ENCODE measurements around the gene TCEAL4.
"Not testable (repeated sequence)": the region's sequence is repeated elsewhere in the genome, so short reads cannot be mapped to it uniquely, and the experiment has no call there.

The TCEAL4 gene

DNA sequence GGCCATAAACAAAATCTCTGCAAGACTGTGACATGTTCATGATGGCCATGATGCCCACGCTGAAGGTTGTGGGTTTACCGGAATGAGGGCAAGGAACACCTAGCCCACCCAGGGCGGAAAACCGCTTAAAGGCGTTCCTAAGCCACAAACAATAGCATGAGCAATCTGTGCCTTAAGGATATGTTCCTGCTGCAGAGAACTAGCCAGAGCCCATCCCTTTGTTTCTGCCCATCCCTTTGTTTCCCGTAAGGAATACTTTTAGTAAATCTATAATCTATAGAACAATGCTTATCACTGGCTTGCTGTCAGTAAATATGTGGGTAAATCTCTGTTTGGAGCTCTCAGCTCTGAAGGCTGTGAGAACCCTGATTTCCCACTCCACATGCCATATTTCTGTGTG lies 9.9 kb downstream of the TCEAL4 start:
- not testable (repeated sequence) for DNase-seq

DNA sequence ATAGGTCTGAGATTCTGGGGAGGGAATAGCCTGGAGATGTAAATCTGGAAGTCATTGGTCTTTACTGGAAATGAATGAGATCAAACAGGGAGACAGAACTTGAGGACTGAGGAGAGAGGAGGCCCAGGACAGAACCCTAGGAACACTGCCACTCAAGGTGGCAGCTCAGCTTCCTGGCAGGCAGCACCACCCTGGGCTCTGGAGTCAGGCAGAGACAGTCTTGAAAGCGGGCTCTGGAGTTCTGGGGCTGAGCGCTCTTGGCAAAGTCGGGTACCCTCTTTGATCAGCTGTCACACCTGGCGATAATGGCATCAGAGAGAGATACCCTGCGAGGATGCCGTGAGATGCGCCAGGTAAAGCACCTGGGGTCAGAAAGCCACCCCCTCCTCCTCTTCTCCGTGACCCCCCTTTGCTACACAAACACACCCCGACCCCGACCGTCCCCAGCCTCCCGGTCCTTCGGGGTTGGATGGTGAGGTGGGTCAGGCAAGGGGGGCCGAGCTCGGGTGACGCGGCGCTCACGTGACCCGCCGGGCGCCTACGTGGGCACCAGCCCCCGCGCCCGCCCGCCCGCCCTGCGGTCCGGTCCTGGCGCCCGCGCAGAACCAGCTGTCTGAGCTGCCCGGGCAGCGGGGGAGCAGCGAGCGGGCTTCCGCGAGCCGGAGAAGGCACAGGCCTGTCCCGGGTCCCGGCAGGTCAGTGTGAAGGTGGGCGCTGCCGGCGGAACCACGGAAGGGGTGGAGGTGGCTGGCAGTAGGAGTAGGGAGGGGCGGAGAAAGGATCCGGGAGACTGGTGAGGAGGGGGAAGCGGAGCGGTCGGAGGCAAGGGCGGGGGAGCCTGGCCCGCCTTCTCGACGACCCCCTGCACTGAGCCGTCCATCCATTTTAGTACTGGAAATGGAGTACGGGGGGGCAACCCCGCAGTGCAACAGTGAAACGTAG lies 22.3 kb downstream of the TCEAL4 start, which contains the start of gene TCEAL3:
TSS of gene TCEAL3 (plus strand) at position 600 of the 942 bp plus-strand sequence. CDS start 1,102 bp downstream, outside the sequence.
- peak; percentile 72 for DNase-seq

DNA sequence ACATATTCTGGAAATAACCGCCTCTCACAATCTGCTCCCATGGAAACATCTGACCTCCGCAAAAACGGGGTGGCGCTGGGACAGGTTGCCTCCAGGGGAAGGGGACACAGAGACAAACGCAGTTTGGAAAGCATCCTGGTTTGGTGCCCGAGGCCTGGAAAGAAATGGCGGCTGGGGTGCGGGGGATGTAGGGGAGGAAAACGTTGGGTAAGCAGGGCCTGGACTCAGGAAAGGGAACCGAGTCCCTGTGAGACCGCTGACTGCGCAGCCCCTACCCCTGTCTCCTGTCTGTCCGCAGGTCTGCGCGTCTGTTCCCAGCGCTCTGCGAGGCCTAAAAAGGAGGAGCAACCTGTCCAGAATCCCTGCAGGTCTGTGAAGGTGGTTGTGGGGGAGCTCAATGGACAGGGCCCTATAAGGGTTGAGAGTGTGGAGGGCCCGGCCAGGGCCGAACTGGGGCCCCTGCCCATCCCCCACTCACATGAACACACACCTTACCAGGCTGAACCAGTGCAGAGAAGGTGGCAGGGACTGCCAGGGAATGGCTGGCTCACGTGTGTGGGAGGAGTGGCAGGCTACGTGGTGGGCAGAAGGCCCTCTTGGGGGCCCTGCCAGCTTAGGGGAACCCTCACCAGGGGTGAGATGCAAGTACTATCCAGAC lies 23.1 kb downstream of the TCEAL4 start:
- peak; percentile 14 for DNase-seq

DNA sequence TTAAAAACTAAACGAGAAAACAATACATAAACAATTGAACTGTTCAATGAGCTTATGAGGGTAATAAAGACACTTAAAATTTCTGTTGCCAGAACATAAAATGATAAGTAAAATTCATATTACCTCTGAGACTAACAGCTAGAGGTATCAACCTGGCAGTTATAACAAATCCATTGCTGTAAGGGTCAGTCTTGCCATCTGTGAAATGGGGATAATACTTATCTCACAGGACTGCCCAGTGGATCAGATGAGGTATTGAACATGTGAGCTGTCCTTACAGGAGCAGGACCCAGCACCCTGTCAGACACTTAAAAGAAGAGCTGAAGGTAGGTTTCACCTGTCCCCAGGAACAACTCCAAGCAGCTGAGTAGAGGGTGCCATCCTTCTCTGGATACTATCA lies 25.0 kb downstream of the TCEAL4 start:
- no peak for DNase-seq

DNA sequence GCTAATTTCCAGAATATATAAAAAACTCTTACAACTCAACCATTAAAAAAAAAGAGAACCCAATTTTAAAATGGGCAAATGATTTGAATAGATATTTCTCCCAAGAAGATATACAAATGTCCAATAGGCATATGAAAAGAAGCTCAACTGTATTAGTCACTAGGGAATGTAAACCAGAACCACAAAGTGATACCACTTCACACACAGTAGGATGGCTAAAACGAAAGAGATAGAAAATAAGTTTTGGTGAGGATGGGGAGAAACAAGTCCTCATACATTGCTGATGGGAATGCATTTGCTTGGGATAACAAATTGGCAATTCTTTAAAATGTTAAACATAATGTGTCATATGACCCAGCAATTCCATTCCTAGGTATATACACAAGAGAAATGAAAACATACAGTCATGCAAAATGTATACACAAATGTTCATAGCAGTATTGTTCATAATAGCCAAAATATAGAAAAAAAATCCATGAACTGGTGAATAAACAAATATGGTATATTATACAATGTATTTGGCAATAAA lies 28.1 kb downstream of the TCEAL4 start:
- no peak for DNase-seq

DNA sequence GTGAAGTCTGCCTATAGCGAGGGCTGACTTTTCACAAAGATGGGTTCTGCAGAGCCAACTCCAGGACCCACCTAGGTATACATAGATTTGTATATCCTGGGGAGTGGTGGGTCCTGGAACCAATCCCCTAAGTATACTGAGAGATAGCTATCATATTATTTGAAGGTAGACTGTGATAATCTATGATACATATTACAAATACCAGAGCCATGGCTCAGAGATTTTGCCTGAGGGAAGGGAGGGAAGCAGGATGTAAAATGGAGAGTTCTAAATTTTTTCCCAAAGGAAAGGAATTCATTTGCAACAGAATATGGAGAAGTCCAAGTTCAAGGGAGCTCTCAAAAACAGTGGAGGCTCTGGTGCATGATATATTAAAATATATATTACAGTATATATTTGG lies 29.7 kb downstream of the TCEAL4 start:
- DNase-seq: no peak

DNA sequence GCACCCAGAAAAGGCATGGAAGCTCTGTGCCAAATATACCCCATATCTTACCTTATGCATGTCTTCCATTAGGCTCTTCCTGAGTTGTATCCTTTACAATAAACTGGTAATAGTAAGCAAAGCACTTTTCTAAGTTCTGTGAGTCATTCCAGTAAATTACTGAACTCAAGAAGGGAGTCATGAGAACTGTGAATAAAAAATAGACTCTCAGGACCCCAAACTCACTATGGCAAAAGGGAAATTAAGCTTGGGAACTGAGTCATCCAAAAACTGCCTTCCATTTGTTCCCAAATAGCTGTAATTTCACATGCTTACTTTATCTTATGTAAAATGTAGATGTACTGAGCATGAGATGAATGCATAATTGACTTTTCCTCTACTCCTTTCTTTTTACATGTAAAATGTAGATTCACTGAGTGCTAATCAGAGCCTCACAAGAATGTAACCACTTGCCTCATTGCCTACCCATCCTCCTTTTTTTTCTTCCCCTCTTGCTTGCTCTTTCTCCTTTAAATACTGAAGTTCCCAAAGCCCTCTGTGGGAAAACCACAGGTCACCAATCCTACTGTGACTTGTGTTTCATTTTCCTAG lies 30.6 kb downstream of the TCEAL4 start:
- no peak for DNase-seq

DNA sequence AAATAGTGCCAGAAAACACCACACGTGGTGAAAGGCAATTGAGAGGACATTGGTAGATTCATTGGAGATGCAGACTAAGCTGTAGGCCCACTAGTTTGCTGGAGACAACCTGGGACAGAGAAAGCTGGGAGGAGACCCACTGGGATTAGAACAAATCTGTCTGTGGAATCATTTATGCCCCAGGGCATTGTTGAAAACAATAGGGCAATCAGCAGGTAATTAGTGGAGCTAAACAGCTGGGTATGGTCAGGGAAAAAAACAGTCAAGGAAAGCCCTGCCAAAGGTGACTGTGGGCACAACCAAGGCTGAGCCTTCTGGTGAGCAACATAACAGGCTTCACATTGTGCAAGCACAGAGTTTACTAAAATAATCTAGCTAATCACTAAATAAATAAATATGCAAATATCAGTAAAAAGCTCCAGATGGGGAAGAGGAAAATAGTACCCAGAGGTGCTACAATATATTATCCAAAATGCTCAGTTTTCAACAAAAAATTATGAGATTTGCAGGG lies 31.4 kb downstream of the TCEAL4 start:
- DNase-seq: no peak

DNA sequence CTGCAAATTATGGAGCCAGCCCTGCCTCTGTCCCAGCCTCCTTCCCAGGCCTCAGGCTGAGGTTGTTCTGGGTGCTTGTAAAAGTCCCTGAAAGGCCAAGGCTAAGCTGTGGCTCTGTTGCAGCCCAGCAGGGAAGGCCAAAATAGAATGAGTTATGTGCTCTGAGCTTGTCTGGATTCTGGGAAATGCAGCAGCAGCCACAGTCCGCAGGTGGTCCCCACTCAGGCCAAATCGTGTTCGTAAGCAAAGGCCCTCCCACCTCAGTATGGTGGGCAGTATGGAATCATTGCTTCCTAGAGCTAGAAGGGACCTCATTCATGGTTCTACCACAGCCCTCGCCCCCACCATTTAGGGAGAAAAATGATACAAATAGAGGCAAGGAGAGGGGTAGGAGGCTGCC lies 38.8 kb downstream of the TCEAL4 start:
- no peak for DNase-seq

DNA sequence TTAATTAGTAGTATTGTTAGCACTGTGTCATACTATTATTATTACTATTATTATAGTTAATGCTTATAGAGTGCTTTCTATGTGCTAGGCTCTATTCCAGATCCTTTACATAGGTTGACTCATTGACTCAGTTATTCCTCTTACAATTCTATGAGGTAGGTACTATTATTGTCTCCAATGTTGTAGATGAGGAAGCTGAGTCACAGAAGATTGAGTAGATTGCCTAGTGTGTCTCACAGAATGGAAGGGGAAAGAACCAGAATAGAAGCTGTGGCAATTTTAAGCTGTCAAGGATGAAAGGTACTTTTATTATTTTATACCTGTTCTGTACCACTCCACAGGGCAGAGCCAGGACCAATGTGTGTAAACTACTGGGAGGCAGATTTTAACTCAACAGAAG lies 41.5 kb downstream of the TCEAL4 start:
- no peak for DNase-seq

DNA sequence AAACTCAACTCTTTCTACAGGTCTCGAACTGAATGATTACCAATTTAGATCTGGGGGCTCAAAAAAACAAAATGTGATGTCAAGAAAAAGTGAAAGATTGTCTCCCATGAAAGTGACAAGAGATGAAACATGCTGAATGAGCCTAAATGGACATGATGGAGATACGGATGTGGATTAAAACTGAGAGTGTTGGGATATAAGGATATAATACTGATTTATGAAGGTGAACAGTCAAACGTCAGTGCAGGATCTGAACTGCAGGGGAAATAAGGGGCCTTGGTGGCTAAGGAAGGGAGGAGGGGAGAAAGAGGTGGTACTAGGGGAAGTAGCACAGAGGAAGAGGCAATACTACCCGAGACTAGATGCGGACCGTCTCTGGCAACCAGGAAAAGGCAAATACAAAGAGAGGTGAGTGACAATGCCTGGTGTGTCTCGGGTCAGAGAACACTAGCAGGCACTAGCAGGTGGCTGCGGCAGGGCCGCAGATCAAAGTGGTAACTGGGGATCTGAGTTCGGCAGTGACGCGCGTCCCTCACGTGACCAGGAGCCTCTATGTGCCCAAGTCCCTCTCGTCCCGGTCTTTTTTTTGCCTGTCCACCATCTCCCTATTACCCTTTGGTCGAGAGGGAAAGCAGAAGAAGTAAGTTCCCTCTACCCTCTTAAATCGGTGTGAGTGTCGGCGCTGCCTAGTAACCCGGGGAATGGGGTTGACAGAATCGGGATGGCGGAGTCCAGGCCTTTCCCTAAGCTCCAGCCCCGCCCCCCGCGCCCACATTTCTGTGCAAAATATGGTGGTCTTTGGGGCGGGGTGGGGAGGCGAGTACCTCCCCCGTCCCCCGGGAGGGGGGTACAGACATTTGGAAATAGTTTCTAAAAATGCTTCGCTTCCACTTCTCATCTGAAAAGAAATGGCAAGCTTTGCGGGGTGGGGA lies 43.3 kb downstream of the TCEAL4 start, which contains the start of gene TCEAL1:
TSS of gene TCEAL1 (plus strand) at position 590 of the 932 bp plus-strand sequence. CDS start 942 bp downstream, outside the sequence.
- DNase-seq: peak; percentile 67

DNA sequence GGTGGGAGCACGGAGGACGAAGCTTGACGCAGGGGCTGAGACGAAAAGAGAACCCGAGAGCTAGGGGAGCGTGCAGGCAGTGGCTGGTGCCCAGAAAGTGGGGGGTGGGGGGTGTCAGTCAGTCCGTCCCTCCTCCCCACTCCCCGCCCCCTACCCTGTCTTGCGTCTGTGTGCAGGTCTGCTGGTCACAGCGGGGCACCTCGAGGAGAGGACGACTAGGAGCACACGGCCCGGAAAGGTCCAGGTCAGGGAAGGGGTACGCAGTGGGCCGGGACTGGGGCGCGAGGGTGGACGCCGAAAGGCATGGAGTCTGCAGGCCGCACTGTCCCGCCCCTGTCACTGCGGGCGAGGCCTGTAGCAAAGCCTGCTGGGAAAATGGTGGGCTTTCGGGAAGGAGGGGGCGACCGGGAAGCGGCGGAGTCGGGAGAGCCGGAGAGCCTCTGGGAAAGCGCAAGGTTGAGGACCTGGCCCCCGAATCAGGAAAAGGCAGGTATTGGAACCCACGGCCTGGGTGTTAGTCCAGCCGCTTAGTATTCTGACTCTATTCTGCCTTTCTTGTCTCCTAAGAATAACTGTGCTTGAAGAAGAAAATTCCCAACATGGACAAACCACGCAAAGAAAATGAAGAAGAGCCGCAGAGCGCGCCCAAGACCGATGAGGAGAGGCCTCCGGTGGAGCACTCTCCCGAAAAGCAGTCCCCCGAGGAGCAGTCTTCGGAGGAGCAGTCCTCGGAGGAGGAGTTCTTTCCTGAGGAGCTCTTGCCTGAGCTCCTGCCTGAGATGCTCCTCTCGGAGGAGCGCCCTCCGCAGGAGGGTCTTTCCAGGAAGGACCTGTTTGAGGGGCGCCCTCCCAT lies 44.2 kb downstream of the TCEAL4 start:
- peak; percentile 71 for DNase-seq

DNA sequence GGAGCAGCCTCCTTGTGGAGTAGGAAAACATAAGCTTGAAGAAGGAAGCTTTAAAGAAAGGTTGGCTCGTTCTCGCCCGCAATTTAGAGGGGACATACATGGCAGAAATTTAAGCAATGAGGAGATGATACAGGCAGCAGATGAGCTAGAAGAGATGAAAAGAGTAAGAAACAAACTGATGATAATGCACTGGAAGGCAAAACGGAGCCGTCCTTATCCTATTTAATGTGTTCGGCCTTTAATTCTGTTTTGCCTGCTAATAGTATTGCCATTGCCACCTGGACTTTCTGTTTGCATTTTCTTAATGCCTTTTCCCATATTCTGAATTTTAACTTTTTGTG lies 44.8 kb downstream of the TCEAL4 start:
- no peak for DNase-seq

DNA sequence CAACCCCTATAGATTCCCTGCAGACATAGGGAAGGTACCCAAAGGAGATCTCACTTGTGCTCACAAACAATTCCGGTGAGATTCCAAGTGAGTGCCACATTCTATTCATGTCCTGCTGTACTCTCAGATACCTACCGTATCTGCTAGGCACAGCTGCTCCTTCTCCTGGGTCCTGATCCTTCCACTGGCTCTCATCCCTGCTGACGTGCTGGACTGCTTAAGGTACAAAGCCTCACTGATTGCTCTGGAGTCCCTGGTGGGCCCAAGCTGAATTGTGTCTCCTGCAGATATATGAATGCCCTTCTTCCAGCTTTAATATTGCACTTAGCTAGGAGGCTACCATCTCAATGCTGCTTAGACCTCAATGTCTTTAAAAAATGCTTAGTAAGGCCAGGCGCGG lies 45.8 kb downstream of the TCEAL4 start:
- DNase-seq: no peak

DNA sequence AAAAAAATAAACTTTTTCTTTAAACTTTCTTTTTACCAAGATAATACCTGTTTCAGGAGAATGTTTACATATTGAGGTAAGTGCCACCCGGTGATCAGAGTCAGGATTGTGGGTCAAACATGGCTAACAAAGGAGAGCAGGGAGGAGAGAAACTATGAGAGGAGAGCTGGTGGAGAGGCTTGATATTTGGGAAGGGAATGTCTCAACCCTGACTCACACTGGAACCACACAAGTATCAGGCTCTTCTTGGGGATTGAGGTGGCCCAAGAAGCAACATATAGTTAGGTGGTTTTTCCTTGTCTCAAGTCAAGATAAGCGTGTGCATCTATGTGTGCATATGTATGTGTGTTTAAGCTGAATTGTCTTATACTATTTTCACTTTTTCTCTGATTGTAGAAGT lies 50.1 kb downstream of the TCEAL4 start:
- no peak for DNase-seq

Measured in NCI-H146 (cell line).